K562 (cell line): ENCODE data around the gene SLC35E2B. TPM values are rescaled to one million over a fixed set of nuclear protein-coding genes. Genes with fewer than 3 reads are reported as not detected.

Source experiments
- ATAC-seq: fragments of 200-7000 bp; cut with Tn5 transposase; 3 replicates; pipeline ENCODE4 v1.9.1; 2020; ENCODE audit warnings: moderate library complexity
- BruUV-seq: library from RNA; stranded (reverse); fragments of 400-500 nt; replicated peaks from 2 replicates; lab custom pipeline; 2021; lab: Mats Ljungman, UMichigan
- CTCF ChIA-PET: fragments of 300-600 bp; formaldehyde crosslinking; extraction: SDS; loops from one replicate; lab custom pipeline; 2021; ENCODE audit warnings: low intra/inter-chr PET ratio; lab: Yijun Ruan, JAX
- POLR2A ChIA-PET: fragments of 300-600, 350-650 bp; sonication (Branson Sonifier 250); formaldehyde crosslinking; extraction: SDS; loops from one replicate; lab custom pipeline; 2021; ENCODE audit warnings: antibody characterized with exemption, inconsistent platforms; lab: Yijun Ruan, JAX
- DNase-seq, 4 experiments: peaks; one replicate each; pipeline versions ENCODE4 v3.0.0 to v3.0.0-alpha.2; 2011 to 2018; ENCODE audit warnings: low spot score in 3 of 4, mixed read lengths in 3 of 4; ENCODE audit errors: extremely low read depth in 1 of 4
- FAIRE-seq: peaks from 2 replicates; lab custom pipeline; 2011; peaks lifted over from hg19 to GRCh38; lab: Jason Lieb, UNC
- H2AFZ ChIP-seq: 2 replicates; pipeline ENCODE4 v1.6.0; 2011; ENCODE audit warnings: low read depth, low read length, control low read depth, inconsistent platforms
- H3K27ac ChIP-seq: fragments of 200-600 bp; 3 replicates; pipeline ENCODE4 v1.8.0; 2011; ENCODE audit warnings: low read depth, mild to moderate bottlenecking, control low read depth, inconsistent platforms, low read length, moderate library complexity, mixed read lengths; ENCODE audit errors: extremely low read depth
- H3K27me3 ChIP-seq, 2 experiments: fragments of 300-600 bp in 1 of 2; 2 replicates in 1 of 2; 3 replicates in 1 of 2; pipeline versions ENCODE4 v1.6.0 to v1.8.0; 2011; ENCODE audit warnings: inconsistent platforms in 2 of 2, low read length in 2 of 2, mild to moderate bottlenecking in 1 of 2, mixed read lengths in 1 of 2, moderate library complexity in 1 of 2; ENCODE audit not compliant: control insufficient read depth in 2 of 2, insufficient read depth in 2 of 2
- H3K36me3 ChIP-seq: fragments of 300-600 bp; 3 replicates; pipeline ENCODE4 v1.8.0; 2011; ENCODE audit warnings: mild to moderate bottlenecking, low read length, inconsistent platforms; ENCODE audit not compliant: control insufficient read depth, insufficient read depth
- H3K4me1 ChIP-seq, 2 experiments: fragments of 200-600 bp in 1 of 2; replicated peaks in 1 of 2; 2 replicates in 1 of 2; 3 replicates in 1 of 2; pipeline versions ENCODE4 v1.5.1 to v1.8.0; 2011; ENCODE audit warnings: inconsistent platforms in 2 of 2, low read length in 2 of 2, mild to moderate bottlenecking in 1 of 2, mixed read lengths in 1 of 2, moderate library complexity in 1 of 2; ENCODE audit not compliant: control insufficient read depth in 2 of 2, insufficient read depth in 2 of 2
- H3K4me2 ChIP-seq: 2 replicates; pipeline ENCODE4 v1.6.1; 2011; ENCODE audit warnings: low read length, control low read depth, inconsistent platforms, mixed read lengths; ENCODE audit not compliant: insufficient read depth
- H3K4me3 ChIP-seq: fragments of 200-600 bp; sonication (generic), shearing (Covaris generic); 2 replicates; pipeline ENCODE4 v1.5.1; 2016; ENCODE audit warnings: control low read depth, inconsistent platforms
- H3K79me2 ChIP-seq: fragments of 200-600 bp; 3 replicates; pipeline ENCODE4 v1.8.0; 2011; ENCODE audit warnings: low read length, inconsistent platforms; ENCODE audit not compliant: control insufficient read depth, insufficient read depth
- H3K9ac ChIP-seq, 2 experiments: 2 replicates each; pipeline versions ENCODE4 v1.6.0 to v1.6.1; 2011; ENCODE audit warnings: low read depth in 2 of 2, low read length in 2 of 2, control low read depth in 1 of 2, inconsistent platforms in 1 of 2, mild to moderate bottlenecking in 1 of 2, mixed read lengths in 1 of 2; ENCODE audit not compliant: insufficient read depth in 1 of 2
- H3K9me1 ChIP-seq: one replicate; pipeline ENCODE4 v1.6.0; 2011; ENCODE audit warnings: inconsistent platforms, mild to moderate bottlenecking, low read length, moderate library complexity; ENCODE audit not compliant: control insufficient read depth, insufficient read depth
- H3K9me3 ChIP-seq: replicated peaks from 2 replicates; pipeline ENCODE4 v1.5.1; 2011; ENCODE audit warnings: low read depth, low read length, inconsistent platforms; ENCODE audit not compliant: control insufficient read depth, insufficient read depth
- H4K20me1 ChIP-seq: replicated peaks from 2 replicates; pipeline ENCODE4 v1.6.1; 2011; ENCODE audit warnings: low read length, inconsistent platforms, mixed read lengths; ENCODE audit not compliant: control insufficient read depth, insufficient read depth
- BCL6 ChIP-seq: fragments of 250-450 bp; sonication (Bioruptor Pico); IDR thresholded peaks from 2 replicates; pipeline ENCODE4 v1.4.0; 2020
- BMI1 ChIP-seq: fragments of 150-350 bp; IDR thresholded peaks from 2 replicates; pipeline ENCODE4 v1.6.1; 2014; ENCODE audit warnings: low read length
- CBFA2T3 ChIP-seq: fragments of 450-650 bp; IDR thresholded peaks from 2 replicates; pipeline ENCODE4 v1.6.1; 2017
- CEBPB ChIP-seq: fragments of 450-650 bp; IDR thresholded peaks from 2 replicates; pipeline ENCODE4 v1.6.1; 2016; ENCODE audit warnings: missing genetic modification characterization, missing compliant biosample characterization
- CHD2 ChIP-seq: IDR thresholded peaks from 2 replicates; pipeline ENCODE4 v1.6.1; 2011; ENCODE audit warnings: low read depth, low read length
- HDGF ChIP-seq: fragments of 450-650 bp; IDR thresholded peaks from 2 replicates; pipeline ENCODE4 v1.6.1; 2016
- HNRNPUL1 ChIP-seq: fragments of 200-400 bp; formaldehyde crosslinking; IDR thresholded peaks from 2 replicates; pipeline ENCODE4 v1.6.1; 2017; ENCODE audit warnings: low read length
- MAZ ChIP-seq, 2 experiments: fragments of 450-650 bp in 1 of 2; sonication (generic) in 1 of 2; formaldehyde crosslinking; IDR thresholded peaks in 1 of 2; conservative IDR thresholded peaks in 1 of 2; 2 replicates each; pipeline versions ENCODE4 v1.4.0 to v1.5.0; 2020; ENCODE audit warnings: mild to moderate bottlenecking in 1 of 2, missing genetic modification reagents in 1 of 2
- NCOA4 ChIP-seq: fragments of 450-650 bp; IDR thresholded peaks from 2 replicates; pipeline ENCODE4 v1.6.1; 2018; ENCODE audit warnings: mild to moderate bottlenecking; ENCODE audit not compliant: partially characterized antibody
- NR4A1 ChIP-seq, 2 experiments: fragments of 250-450 bp in 1 of 2; fragments of 450-650 bp in 1 of 2; sonication (Bioruptor Pico) in 1 of 2; IDR thresholded peaks; 2 replicates each; pipeline versions ENCODE4 v1.4.0 to v1.6.1; 2016 to 2020; ENCODE audit warnings: mild to moderate bottlenecking in 2 of 2, missing compliant biosample characterization in 1 of 2, missing genetic modification characterization in 1 of 2, moderate library complexity in 1 of 2
- RFX7 ChIP-seq: fragments of 250-450 bp; sonication (Bioruptor Pico); IDR thresholded peaks from 2 replicates; pipeline ENCODE4 v1.5.1; 2021; ENCODE audit warnings: mild to moderate bottlenecking
- XRCC4 ChIP-seq: IDR thresholded peaks from one replicate; pipeline ENCODE4 v1.6.1; 2011; ENCODE audit not compliant: insufficient read depth, insufficient read length; ENCODE audit errors: extremely low read depth
- ZEB2 ChIP-seq: fragments of 450-650 bp; IDR thresholded peaks from 2 replicates; pipeline ENCODE4 v1.6.1; 2016
- ZKSCAN1 ChIP-seq: fragments of 150-350 bp; IDR thresholded peaks from 2 replicates; pipeline ENCODE4 v1.6.1; 2016; ENCODE audit warnings: low read depth, low read length
- ZNF282 ChIP-seq: sonication (generic); formaldehyde crosslinking; IDR thresholded peaks from 2 replicates; pipeline ENCODE4 v1.8.1; 2023; ENCODE audit warnings: missing genetic modification reagents
- WGBS: fragments of 100-300 bp; shearing (Covaris generic); methylation state at CpG from one replicate; pipeline ENCODE4 v1.1.6; 2016; ENCODE audit warnings: low coverage, mixed read lengths; ENCODE audit not compliant: insufficient coverage; ENCODE audit errors: missing lambda C conversion rate; 5-methylcytosine and 5-hydroxymethylcytosine counted together
- in situ Hi-C: fragments of 300-500 bp; cut with MboI; formaldehyde crosslinking; loops from 4 replicates; pipeline ENCODE4 v1.15.0; 2018; ENCODE audit warnings: inconsistent platforms, mixed read lengths
- intact Hi-C: fragments of 100-400 bp; cut with micrococcal nuclease; formaldehyde crosslinking; loops from 2 replicates; pipeline ENCODE4 v1.14.2; 2022
- polyA plus RNA-seq, 8 experiments: library from polyadenylated mRNA; depleted of rRNA in 4 of 8; stranded (reverse) in 5 of 8; unstranded in 3 of 8; fragments of >200 nt; fragmentation: Nextera tagmentation in 2 of 8; fragmentation: Illumina TruSeq in 1 of 8; extraction: Ambion mirVana in 2 of 8; extraction: Trizol in 1 of 8; gene quantifications; 2 replicates each; pipeline versions ENCODE4 v1.2.1 to v1.2.3, GENCODE V29; 2011 to 2014; ENCODE audit warnings: inconsistent platforms in 1 of 8, missing spikeins in 1 of 8
- total RNA-seq, 7 experiments: library from RNA; depleted of rRNA in 6 of 7; stranded (reverse); fragments of >200 nt in 6 of 7; fragmentation: Illumina TruSeq in 2 of 7; extraction: Trizol in 2 of 7; gene quantifications; 2 replicates each; pipeline versions ENCODE4 v1.2.1 to v1.2.3, GENCODE V29; 2011 to 2021; ENCODE audit warnings: low replicate concordance in 1 of 7

SLC35E2B gene
- total and polyA plus RNA-seq, 9 of the 15 experiments (the other 6 are each of a cell fraction or from before 2014, with no cell fraction given), result 4.7 to 44.6 (median 20.7) TPM

- WGBS, result 84% methylated on average over 3 of the region's 3 CpGs
- Histone ChIP-seq H3K9me3 (no peaks in the 10 kb centered on the region), H3K79me2 (peaks cover 31% of the 10 kb centered on the region)
- no peak for TF ChIP-seq ZNF282
- no peak for TF ChIP-seq HDGF
- TF ChIP-seq NR4A1 (CRISPR knock-in tag; IDR thresholded peaks at IDR 0.05), result no peak
- no peak for TF ChIP-seq NR4A1 (tag; IDR thresholded peaks at IDR 0.05)
- no peak for TF ChIP-seq CBFA2T3
- no peak for TF ChIP-seq ZKSCAN1
- TF ChIP-seq RFX7 (CRISPR knock-in tag), result no peak
- no peak for TF ChIP-seq ZEB2
- no peak for TF ChIP-seq XRCC4
- no peak for TF ChIP-seq CEBPB (tag)
- no peak for TF ChIP-seq BCL6 (CRISPR knock-in tag)
- TF ChIP-seq BMI1, result no peak
- TF ChIP-seq NCOA4, result no peak
- no peak for TF ChIP-seq MAZ (CRISPR knock-in tag; conservative IDR thresholded peaks at IDR 0.05 in 1 of 2, IDR thresholded peaks at IDR 0.05 in 1 of 2)
- no peak for TF ChIP-seq HNRNPUL1
- TF ChIP-seq CHD2, result no peak
- TF ChIP-seq, all 486 proteins: peak for 0
- no peaks in the 10 kb centered on the region for H3K9me1 ChIP-seq
- H3K27ac ChIP-seq, result no peak overlapping the region
- ChIA-PET POLR2A (no interaction called here), CTCF (no interaction called here)
- H3K4me3 ChIP-seq, result no peak overlapping the region
- no peak overlapping the region for H3K4me2 ChIP-seq
- H3K4me1 ChIP-seq, result peaks cover 20 to 49% of the 10 kb centered on the region in 2 experiments; a peak in 4 of 5 replicates
- FAIRE-seq, result no peak
- H2AFZ ChIP-seq, result no peak overlapping the region
- no peak overlapping the region for H3K9ac ChIP-seq
- H3K36me3 ChIP-seq, result no peaks in the 10 kb centered on the region
- no TSS peak for BruUV-seq
- 0 out of 2 replicates have a peak, but pooled peaks cover 12% of the 10 kb centered on the region for H4K20me1 ChIP-seq
- ATAC-seq, result no peak
- H3K27me3 ChIP-seq, result no peaks in the 10 kb centered on the region; a peak in 1 of 5 replicates
- intact Hi-C loops, result no loop called here
- in situ Hi-C loops, result no loop called here
- no peak for DNase-seq
Observed at GRCh38 chr1:1612104-1612400, 80.5 kb downstream of the SLC35E2B start.
